ENCODE results near the gene HSD11B2. TPM values are rescaled to one million over a fixed set of nuclear protein-coding genes. Genes with fewer than 3 reads are reported as not detected.

Gene HSD11B2
- total and polyA plus RNA-seq, 4 donors = 3.0 to 9.3 (median 5.1) TPM

DNA sequence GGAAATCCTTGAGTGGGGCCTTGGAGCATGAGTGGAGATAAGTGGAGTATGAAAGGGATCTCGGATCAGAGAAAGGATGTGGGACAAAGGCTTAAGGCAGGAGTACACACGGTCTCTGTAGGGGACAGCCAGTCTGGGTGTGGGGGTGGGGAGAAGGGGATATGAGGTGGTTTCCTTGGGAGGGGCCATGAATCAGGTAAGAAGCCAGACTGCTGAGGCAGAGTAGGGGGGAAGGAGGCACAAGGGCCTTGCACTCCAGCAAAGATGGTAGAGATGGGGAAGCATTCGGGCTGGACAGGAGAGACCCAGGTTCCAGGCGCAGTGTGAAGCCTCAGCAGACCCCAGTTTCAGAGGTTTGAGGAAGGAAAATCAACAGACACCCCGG is 1.6 kb downstream of the HSD11B2 start:
- Histone ChIP-seq H3K4me3 (ENCODE audit: low read depth, low read length) (no peak overlapping the region), H3K27ac (ENCODE audit: low read depth, low read length) (no peak overlapping the region), H3K27me3 (ENCODE audit: control insufficient read depth, insufficient read depth, low read length) (peaks cover 26% of the 10 kb centered on the region), H3K9me3 (ENCODE audit: control insufficient read depth, insufficient read depth, low read length) (no peaks in the 10 kb centered on the region), H3K36me3 (ENCODE audit: control insufficient read depth, insufficient read depth, low read length) (peaks cover 33% of the 10 kb centered on the region), H3K4me1 (ENCODE audit: control insufficient read depth, insufficient read depth, low read length) (peaks cover 23% of the 10 kb centered on the region)
- WGBS (ENCODE audit: insufficient coverage) = 84% methylated on average over 5 of the region's 5 CpGs
- no peak for DNase-seq (ENCODE audit: low read depth in 4 of 6, low spot score in 6 of 6)

GRCh38 chr16:67433131-67433719 is 2.3 kb downstream of the HSD11B2 start:
- no peak overlapping the region for H3K4me3 ChIP-seq (ENCODE audit: low read depth, low read length)
- WGBS (ENCODE audit: insufficient coverage) = 89% methylated on average over 5 of the region's 5 CpGs
- H3K27me3 ChIP-seq (ENCODE audit: control insufficient read depth, insufficient read depth, low read length) = peaks cover 22% of the 10 kb centered on the region
- peaks cover 40% of the 10 kb centered on the region for H3K36me3 ChIP-seq (ENCODE audit: control insufficient read depth, insufficient read depth, low read length)
- no peak overlapping the region for H3K27ac ChIP-seq (ENCODE audit: low read depth, low read length)
- no peaks in the 10 kb centered on the region for H3K9me3 ChIP-seq (ENCODE audit: control insufficient read depth, insufficient read depth, low read length)
- no peak for DNase-seq (ENCODE audit: low read depth in 4 of 6, low spot score in 6 of 6)
- H3K4me1 ChIP-seq (ENCODE audit: control insufficient read depth, insufficient read depth, low read length) = peaks cover 18% of the 10 kb centered on the region

DNA sequence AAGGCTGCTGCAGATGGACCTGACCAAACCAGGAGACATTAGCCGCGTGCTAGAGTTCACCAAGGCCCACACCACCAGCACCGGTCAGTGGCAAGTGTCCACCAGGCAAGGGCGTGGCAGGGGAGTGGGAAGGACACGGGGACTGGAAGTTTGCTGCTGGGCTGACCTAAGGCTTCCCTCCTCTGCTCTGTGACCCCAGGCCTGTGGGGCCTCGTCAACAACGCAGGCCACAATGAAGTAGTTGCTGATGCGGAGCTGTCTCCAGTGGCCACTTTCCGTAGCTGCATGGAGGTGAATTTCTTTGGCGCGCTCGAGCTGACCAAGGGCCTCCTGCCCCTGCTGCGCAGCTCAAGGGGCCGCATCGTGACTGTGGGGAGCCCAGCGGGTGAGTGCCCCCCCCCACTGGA is 4.8 kb downstream of the HSD11B2 start:
- 90% methylated on average over 16 of the region's 16 CpGs for WGBS (ENCODE audit: insufficient coverage)
- Histone ChIP-seq H3K4me1 (ENCODE audit: control insufficient read depth, insufficient read depth, low read length) (peaks cover 15% of the 10 kb centered on the region), H3K36me3 (ENCODE audit: control insufficient read depth, insufficient read depth, low read length) (peaks cover 64% of the 10 kb centered on the region), H3K27ac (ENCODE audit: low read depth, low read length) (no peak overlapping the region), H3K4me3 (ENCODE audit: low read depth, low read length) (no peak overlapping the region), H3K9me3 (ENCODE audit: control insufficient read depth, insufficient read depth, low read length) (no peaks in the 10 kb centered on the region), H3K27me3 (ENCODE audit: control insufficient read depth, insufficient read depth, low read length) (no peaks in the 10 kb centered on the region)
- no peak for DNase-seq (ENCODE audit: low read depth in 4 of 6, low spot score in 6 of 6)

DNA sequence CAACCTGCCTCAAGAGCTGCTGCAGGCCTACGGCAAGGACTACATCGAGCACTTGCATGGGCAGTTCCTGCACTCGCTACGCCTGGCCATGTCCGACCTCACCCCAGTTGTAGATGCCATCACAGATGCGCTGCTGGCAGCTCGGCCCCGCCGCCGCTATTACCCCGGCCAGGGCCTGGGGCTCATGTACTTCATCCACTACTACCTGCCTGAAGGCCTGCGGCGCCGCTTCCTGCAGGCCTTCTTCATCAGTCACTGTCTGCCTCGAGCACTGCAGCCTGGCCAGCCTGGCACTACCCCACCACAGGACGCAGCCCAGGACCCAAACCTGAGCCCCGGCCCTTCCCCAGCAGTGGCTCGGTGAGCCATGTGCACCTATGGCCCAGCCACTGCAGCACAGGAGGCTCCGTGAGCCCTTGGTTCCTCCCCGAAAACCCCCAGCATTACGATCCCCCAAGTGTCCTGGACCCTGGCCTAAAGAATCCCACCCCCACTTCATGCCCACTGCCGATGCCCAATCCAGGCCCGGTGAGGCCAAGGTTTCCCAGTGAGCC is 5.8 kb downstream of the HSD11B2 start:
- Histone ChIP-seq H3K4me3 (ENCODE audit: low read depth, low read length) (no peak overlapping the region), H3K9me3 (ENCODE audit: control insufficient read depth, insufficient read depth, low read length) (no peaks in the 10 kb centered on the region), H3K4me1 (ENCODE audit: control insufficient read depth, insufficient read depth, low read length) (peaks cover 15% of the 10 kb centered on the region), H3K36me3 (ENCODE audit: control insufficient read depth, insufficient read depth, low read length) (peaks cover 74% of the 10 kb centered on the region), H3K27me3 (ENCODE audit: control insufficient read depth, insufficient read depth, low read length) (no peaks in the 10 kb centered on the region), H3K27ac (ENCODE audit: low read depth, low read length) (no peak overlapping the region)
- WGBS (ENCODE audit: insufficient coverage) = 94% methylated on average over 23 of the region's 23 CpGs
- no peak for DNase-seq (ENCODE audit: low read depth in 4 of 6, low spot score in 6 of 6)

DNA sequence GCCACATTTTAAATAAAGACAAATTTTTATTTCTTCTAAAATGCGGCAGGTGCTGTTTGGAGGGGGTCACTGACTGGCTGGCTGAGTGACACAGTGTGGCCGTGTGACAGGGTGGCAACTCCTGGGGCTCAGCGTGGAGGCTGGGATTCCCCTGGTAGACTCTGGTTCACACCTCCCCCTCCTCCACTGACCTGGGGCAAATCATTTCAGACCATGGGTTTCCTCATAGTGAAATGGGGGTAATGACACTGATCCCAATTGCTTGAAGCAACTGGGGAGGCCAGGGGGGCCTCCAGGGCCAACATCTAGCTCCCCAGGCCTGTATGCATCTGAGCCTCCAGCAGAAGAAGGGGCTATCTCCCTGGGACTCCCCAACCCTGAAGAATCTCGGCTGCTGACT is 6.6 kb downstream of the HSD11B2 start:
- H3K36me3 ChIP-seq (ENCODE audit: control insufficient read depth, insufficient read depth, low read length) = peaks cover 80% of the 10 kb centered on the region
- 67% methylated on average over 3 of the region's 4 CpGs for WGBS (ENCODE audit: insufficient coverage)
- H3K4me1 ChIP-seq (ENCODE audit: control insufficient read depth, insufficient read depth, low read length) = peaks cover 14% of the 10 kb centered on the region
- no peaks in the 10 kb centered on the region for H3K9me3 ChIP-seq (ENCODE audit: control insufficient read depth, insufficient read depth, low read length)
- H3K27me3 ChIP-seq (ENCODE audit: control insufficient read depth, insufficient read depth, low read length) = no peaks in the 10 kb centered on the region
- no peak for DNase-seq (ENCODE audit: low read depth in 4 of 6, low spot score in 6 of 6)
- no peak overlapping the region for H3K27ac ChIP-seq (ENCODE audit: low read depth, low read length)
- no peak overlapping the region for H3K4me3 ChIP-seq (ENCODE audit: low read depth, low read length)

DNA sequence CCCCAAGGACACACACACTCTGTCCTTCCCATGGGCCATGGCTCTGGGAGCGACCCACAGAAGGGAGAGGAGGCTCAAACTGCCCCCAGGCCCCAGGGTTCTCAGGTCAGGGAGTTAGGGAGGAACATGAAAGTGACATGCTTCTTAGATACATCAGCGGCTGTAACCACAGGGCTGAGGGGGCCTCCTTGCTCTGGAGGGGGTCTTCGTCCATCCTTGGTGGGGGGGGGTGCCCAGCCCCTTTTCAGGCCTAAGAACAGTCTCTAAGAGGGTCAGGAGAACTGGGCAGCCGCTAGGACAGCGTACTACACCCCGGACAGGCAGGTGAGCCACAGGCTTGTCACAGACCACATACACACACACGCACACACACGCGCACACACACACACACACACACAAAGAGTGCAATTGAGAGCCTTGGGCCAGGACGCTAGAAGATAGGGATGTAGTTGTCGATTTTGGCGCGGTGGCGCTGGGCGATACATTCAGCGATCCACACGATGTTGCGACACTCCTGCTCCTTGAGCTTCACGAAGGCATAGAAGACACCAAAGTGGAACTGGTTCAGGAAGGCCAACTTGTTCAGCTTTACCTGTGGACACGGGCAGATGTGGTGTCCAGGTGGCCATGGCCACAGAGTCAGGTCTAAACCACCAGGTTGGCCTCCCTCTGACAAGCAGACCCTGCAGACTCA is 7.3 kb downstream of the HSD11B2 start:
- Histone ChIP-seq H3K27me3 (ENCODE audit: control insufficient read depth, insufficient read depth, low read length) (no peaks in the 10 kb centered on the region), H3K4me1 (ENCODE audit: control insufficient read depth, insufficient read depth, low read length) (peaks cover 14% of the 10 kb centered on the region), H3K9me3 (ENCODE audit: control insufficient read depth, insufficient read depth, low read length) (no peaks in the 10 kb centered on the region), H3K27ac (ENCODE audit: low read depth, low read length) (no peak overlapping the region), H3K4me3 (ENCODE audit: low read depth, low read length) (no peak overlapping the region), H3K36me3 (ENCODE audit: control insufficient read depth, insufficient read depth, low read length) (peaks cover 80% of the 10 kb centered on the region)
- WGBS (ENCODE audit: insufficient coverage) = 96% methylated on average over 14 of the region's 20 CpGs
- DNase-seq (ENCODE audit: low read depth in 4 of 6, low spot score in 6 of 6) = no peak

GRCh38 chr16:67438824-67439393 is 8.0 kb downstream of the HSD11B2 start:
- H3K27me3 ChIP-seq (ENCODE audit: control insufficient read depth, insufficient read depth, low read length) = no peaks in the 10 kb centered on the region
- no peak overlapping the region for H3K4me3 ChIP-seq (ENCODE audit: low read depth, low read length)
- peaks cover 14% of the 10 kb centered on the region for H3K4me1 ChIP-seq (ENCODE audit: control insufficient read depth, insufficient read depth, low read length)
- H3K27ac ChIP-seq (ENCODE audit: low read depth, low read length) = no peak overlapping the region
- H3K36me3 ChIP-seq (ENCODE audit: control insufficient read depth, insufficient read depth, low read length) = peaks cover 83% of the 10 kb centered on the region
- DNase-seq (ENCODE audit: low read depth in 4 of 6, low spot score in 6 of 6) = no peak
- WGBS (ENCODE audit: insufficient coverage) = 88% methylated on average over 19 of the region's 19 CpGs
- H3K9me3 ChIP-seq (ENCODE audit: control insufficient read depth, insufficient read depth, low read length) = no peaks in the 10 kb centered on the region

- H3K4me3 ChIP-seq (ENCODE audit: low read depth, low read length) = no peak overlapping the region
- WGBS (ENCODE audit: insufficient coverage) = 71% methylated on average over 17 of the region's 17 CpGs
- H3K9me3 ChIP-seq (ENCODE audit: control insufficient read depth, insufficient read depth, low read length) = no peaks in the 10 kb centered on the region
- peaks cover 92% of the 10 kb centered on the region for H3K36me3 ChIP-seq (ENCODE audit: control insufficient read depth, insufficient read depth, low read length)
- peak in 2 of 6 donors; percentile 53 to 61 for DNase-seq (ENCODE audit: low read depth in 4 of 6, low spot score in 6 of 6)
- no peak overlapping the region for H3K27ac ChIP-seq (ENCODE audit: low read depth, low read length)
- H3K27me3 ChIP-seq (ENCODE audit: control insufficient read depth, insufficient read depth, low read length) = no peaks in the 10 kb centered on the region
- peaks cover 33% of the 10 kb centered on the region for H3K4me1 ChIP-seq (ENCODE audit: control insufficient read depth, insufficient read depth, low read length)
Measured at GRCh38 chr16:67441271-67441753, 10.4 kb downstream of the HSD11B2 start.

GRCh38 chr16:67441907-67442306 is 11.0 kb downstream of the HSD11B2 start:
- Histone ChIP-seq H3K4me1 (ENCODE audit: control insufficient read depth, insufficient read depth, low read length) (peaks cover 39% of the 10 kb centered on the region), H3K36me3 (ENCODE audit: control insufficient read depth, insufficient read depth, low read length) (peaks cover 91% of the 10 kb centered on the region), H3K4me3 (ENCODE audit: low read depth, low read length) (no peak overlapping the region), H3K27me3 (ENCODE audit: control insufficient read depth, insufficient read depth, low read length) (no peaks in the 10 kb centered on the region), H3K27ac (ENCODE audit: low read depth, low read length) (no peak overlapping the region), H3K9me3 (ENCODE audit: control insufficient read depth, insufficient read depth, low read length) (no peaks in the 10 kb centered on the region)
- DNase-seq (ENCODE audit: low read depth in 4 of 6, low spot score in 6 of 6) = no peak
- WGBS (ENCODE audit: insufficient coverage) = 57% methylated on average over 5 of the region's 5 CpGs
